Endodermal cell (in vitro differentiated cells): Measurements from ENCODE around the gene KRTAP10-6. TPM values are rescaled to one million over a fixed set of nuclear protein-coding genes. Genes with fewer than 3 reads are reported as not detected.

Experiments used
- DNase-seq: peaks from one replicate; pipeline ENCODE4 v3.0.0-alpha.2; 2017
- H3K27ac ChIP-seq: 2 replicates; pipeline ENCODE4 v1.5.1; 2013; ENCODE audit warnings: mild to moderate bottlenecking, low read depth, low read length, moderate library complexity
- H3K27me3 ChIP-seq: 2 replicates; pipeline ENCODE4 v1.6.1; 2013; ENCODE audit warnings: mild to moderate bottlenecking, low read length, moderate library complexity; ENCODE audit not compliant: insufficient read depth, control insufficient read depth, poor library complexity, severe bottlenecking
- H3K36me3 ChIP-seq: 2 replicates; pipeline ENCODE4 v1.7.0; 2013; ENCODE audit warnings: mild to moderate bottlenecking, low read length, moderate library complexity; ENCODE audit not compliant: control insufficient read depth, insufficient read depth
- H3K4me1 ChIP-seq: one replicate; pipeline ENCODE4 v1.7.0; 2013; ENCODE audit warnings: low read length; ENCODE audit not compliant: control insufficient read depth, insufficient read depth
- H3K4me3 ChIP-seq: 2 replicates; pipeline ENCODE4 v1.5.1; 2013; ENCODE audit warnings: mild to moderate bottlenecking, low read length, moderate library complexity
- H3K9ac ChIP-seq: 2 replicates; pipeline ENCODE4 v1.6.1; 2013; ENCODE audit warnings: mild to moderate bottlenecking, low read length, moderate library complexity; ENCODE audit not compliant: poor library complexity, severe bottlenecking; ENCODE audit errors: extremely low read depth
- H3K9me3 ChIP-seq: 2 replicates; pipeline ENCODE4 v1.6.1; 2013; ENCODE audit warnings: mild to moderate bottlenecking, low read length, moderate library complexity; ENCODE audit not compliant: control insufficient read depth
- H3K27ac Mint-ChIP-seq: 2 replicates; pipeline ENCODE4 v1.8.0; 2020; ENCODE audit warnings: mixed read lengths
- H3K27me3 Mint-ChIP-seq: 2 replicates; pipeline ENCODE4 v1.8.0; 2021; ENCODE audit warnings: mild to moderate bottlenecking, mixed read lengths; ENCODE audit not compliant: insufficient read depth
- H3K36me3 Mint-ChIP-seq: 2 replicates; pipeline ENCODE4 v1.8.0; 2020; ENCODE audit warnings: low read depth, mixed read lengths
- H3K4me1 Mint-ChIP-seq: 2 replicates; pipeline ENCODE4 v1.8.0; 2020; ENCODE audit warnings: mixed read lengths
- H3K4me3 Mint-ChIP-seq: 2 replicates; pipeline ENCODE4 v1.8.0; 2020; ENCODE audit warnings: mild to moderate bottlenecking, moderate library complexity, mixed read lengths
- H3K9me3 Mint-ChIP-seq: 2 replicates; pipeline ENCODE4 v1.8.0; 2020; ENCODE audit warnings: mild to moderate bottlenecking, mixed read lengths
- CTCF ChIP-seq: fragments of 200-600 bp; sonication (generic); conservative IDR thresholded peaks from 2 replicates; pipeline ENCODE4 v1.5.0; 2021; ENCODE audit warnings: antibody characterized with exemption, mild to moderate bottlenecking
- WGBS, 2 experiments: methylation state at CpG; one replicate each; pipeline versions ENCODE4 v1.1.5 to v1.1.7; 2013; ENCODE audit warnings: missing lambda C conversion rate in 2 of 2, mixed read lengths in 1 of 2; ENCODE audit not compliant: insufficient coverage in 1 of 2, insufficient read length in 1 of 2; 5-methylcytosine and 5-hydroxymethylcytosine counted together
- total RNA-seq, 2 donors: library from RNA; stranded (reverse); fragmentation: NEBNext Ultra II Directional in 1 of 2; extraction: Animal tissue kit (Norgen Biotek cat#: 25700) in 1 of 2; gene quantifications; 2 replicates in 1 of 2; 3 replicates in 1 of 2; pipeline ENCODE4 v1.2.1, GENCODE V29; 2021

Gene KRTAP10-6
- total RNA-seq, 2 donors from 2014 or later, result not detected

GRCh38 chr21:44598061-44598460 lies 5.8 kb upstream of the KRTAP10-6 start:
- H3K9me3 ChIP-seq, result peaks cover 13% of the 10 kb centered on the region
- H3K27me3 ChIP-seq, result no peaks in the 10 kb centered on the region
- no peak overlapping the region for H3K4me3 Mint-ChIP-seq
- no peak for TF ChIP-seq CTCF
- DNase-seq, result peak; percentile 56
- H3K36me3 Mint-ChIP-seq, result no peaks in the 10 kb centered on the region
- H3K4me1 ChIP-seq, result no peaks in the 10 kb centered on the region
- peaks cover 18% of the 10 kb centered on the region for H3K4me1 Mint-ChIP-seq
- no peaks in the 10 kb centered on the region for H3K36me3 ChIP-seq
- H3K9ac ChIP-seq, result no peak overlapping the region
- 74 to 82% methylated on average over 8 to 11 of the region's 11 CpGs for WGBS, 2 experiments
- H3K27ac Mint-ChIP-seq, result no peak overlapping the region
- peak overlapping the region; percentile 40 for H3K27ac ChIP-seq
- no peaks in the 10 kb centered on the region for H3K9me3 Mint-ChIP-seq
- no peak overlapping the region for H3K4me3 ChIP-seq
- no peaks in the 10 kb centered on the region for H3K27me3 Mint-ChIP-seq

GRCh38 chr21:44596068-44596725 lies 3.9 kb upstream of the KRTAP10-6 start:
- Histone ChIP-seq H3K27ac (no peak overlapping the region), H3K4me1 (no peaks in the 10 kb centered on the region), H3K36me3 (no peaks in the 10 kb centered on the region), H3K4me3 (no peak overlapping the region), H3K9me3 (peaks cover 13% of the 10 kb centered on the region), H3K9ac (no peak overlapping the region), H3K27me3 (no peaks in the 10 kb centered on the region)
- TF ChIP-seq CTCF, result no peak
- Mint-ChIP-seq H3K27me3 (no peaks in the 10 kb centered on the region), H3K36me3 (no peaks in the 10 kb centered on the region), H3K4me3 (no peak overlapping the region), H3K4me1 (peaks cover 18% of the 10 kb centered on the region), H3K27ac (no peak overlapping the region), H3K9me3 (no peaks in the 10 kb centered on the region)
- 92% methylated on average over 7 to 9 of the region's 9 CpGs for WGBS, 2 experiments
- DNase-seq, result no peak

GRCh38 chr21:44595524-44595923 lies 3.2 kb upstream of the KRTAP10-6 start:
- peaks cover 18% of the 10 kb centered on the region for H3K4me1 Mint-ChIP-seq
- H3K27ac ChIP-seq, result no peak overlapping the region

More at GRCh38 chr21:44595524-44595923, 3.2 kb upstream of the KRTAP10-6 start:
- no peaks in the 10 kb centered on the region for H3K36me3 ChIP-seq
- H3K27me3 Mint-ChIP-seq, result no peaks in the 10 kb centered on the region
- no peak overlapping the region for H3K27ac Mint-ChIP-seq
- H3K4me1 ChIP-seq, result no peaks in the 10 kb centered on the region
- H3K27me3 ChIP-seq, result no peaks in the 10 kb centered on the region
- DNase-seq, result no peak
- no peaks in the 10 kb centered on the region for H3K9me3 Mint-ChIP-seq
- 96 to 100% methylated on average over 2 to 6 of the region's 6 CpGs for WGBS, 2 experiments
- H3K4me3 ChIP-seq, result no peak overlapping the region
- no peak overlapping the region for H3K4me3 Mint-ChIP-seq
- H3K36me3 Mint-ChIP-seq, result no peaks in the 10 kb centered on the region
- no peak overlapping the region for H3K9ac ChIP-seq
- TF ChIP-seq CTCF, result no peak
- H3K9me3 ChIP-seq, result peaks cover 13% of the 10 kb centered on the region
